ENCODE results near the gene SCARF2. TPM values are rescaled to one million over a fixed set of nuclear protein-coding genes. Genes with fewer than 3 reads are reported as not detected.

Gene SCARF2
- total RNA-seq, 1 donor from 2014 or later: 0.16 TPM

- intact Hi-C loops (cut with micrococcal nuclease): no loop called here
- no peak for DNase-seq
- H3K27me3 Mint-ChIP-seq: peaks cover 30% of the 10 kb centered on the region
- no peak overlapping the region for H3K4me3 Mint-ChIP-seq
- no peaks in the 10 kb centered on the region for H3K9me3 Mint-ChIP-seq
- H3K27ac Mint-ChIP-seq: no peak overlapping the region
- H3K4me1 Mint-ChIP-seq: peaks cover 4% of the 10 kb centered on the region
- peaks cover 13% of the 10 kb centered on the region for H3K36me3 Mint-ChIP-seq (ENCODE audit: low read depth)
These were observed 2.4 kb upstream of the SCARF2 start for GRCh38 chr22:20439928-20440575.

GRCh38 chr22:20439556-20439927 is 1.9 kb upstream of the SCARF2 start:
- intact Hi-C loops (cut with micrococcal nuclease): no loop called here
- peaks cover 4% of the 10 kb centered on the region for H3K4me1 Mint-ChIP-seq
- no peak overlapping the region for H3K4me3 Mint-ChIP-seq
- peaks cover 12% of the 10 kb centered on the region for H3K36me3 Mint-ChIP-seq (ENCODE audit: low read depth)
- DNase-seq: no peak
- H3K27me3 Mint-ChIP-seq: peaks cover 35% of the 10 kb centered on the region
- no peaks in the 10 kb centered on the region for H3K9me3 Mint-ChIP-seq
- H3K27ac Mint-ChIP-seq: no peak overlapping the region

GRCh38 chr22:20438678-20439492 is 1.3 kb upstream of the SCARF2 start:
- H3K36me3 Mint-ChIP-seq (ENCODE audit: low read depth): peaks cover 6% of the 10 kb centered on the region
- DNase-seq: no peak

GRCh38 chr22:20438427-20438677 is 727 bp upstream of the SCARF2 start:
- H3K36me3 Mint-ChIP-seq (ENCODE audit: low read depth): peaks cover 6% of the 10 kb centered on the region
- peaks cover 44% of the 10 kb centered on the region for H3K27me3 Mint-ChIP-seq
- H3K27ac Mint-ChIP-seq: no peak overlapping the region
- peaks cover 4% of the 10 kb centered on the region for H3K4me1 Mint-ChIP-seq
- intact Hi-C loops (cut with micrococcal nuclease): no loop called here
- DNase-seq: peak; percentile 55
- H3K4me3 Mint-ChIP-seq: no peak overlapping the region
- H3K9me3 Mint-ChIP-seq: no peaks in the 10 kb centered on the region

More at GRCh38 chr22:20438678-20439492, 1.3 kb upstream of the SCARF2 start:
- Mint-ChIP-seq H3K4me1 (peaks cover 4% of the 10 kb centered on the region), H3K4me3 (no peak overlapping the region), H3K9me3 (no peaks in the 10 kb centered on the region), H3K27me3 (peaks cover 42% of the 10 kb centered on the region), H3K27ac (no peak overlapping the region)
- intact Hi-C loops (cut with micrococcal nuclease): no loop called here

GRCh38 chr22:20436768-20437612 is 635 bp downstream of the SCARF2 start:
- DNase-seq: peak; percentile 66
- intact Hi-C loops (cut with micrococcal nuclease): no loop called here
- Mint-ChIP-seq H3K4me1 (peaks cover 5% of the 10 kb centered on the region), H3K36me3 (ENCODE audit: low read depth) (no peaks in the 10 kb centered on the region), H3K27ac (no peak overlapping the region), H3K4me3 (peak overlapping the region; percentile 74), H3K27me3 (peaks cover 58% of the 10 kb centered on the region), H3K9me3 (no peaks in the 10 kb centered on the region)

- intact Hi-C loops (cut with micrococcal nuclease): no loop called here
These were observed 1.3 kb downstream of the SCARF2 start for GRCh38 chr22:20436307-20436767.

GRCh38 chr22:20435436-20436306 is 2.0 kb downstream of the SCARF2 start:
- Mint-ChIP-seq H3K9me3 (no peaks in the 10 kb centered on the region), H3K36me3 (ENCODE audit: low read depth) (no peaks in the 10 kb centered on the region), H3K27ac (no peak overlapping the region), H3K4me3 (no peak overlapping the region), H3K27me3 (peaks cover 63% of the 10 kb centered on the region), H3K4me1 (peaks cover 7% of the 10 kb centered on the region)
- no peak for DNase-seq
- intact Hi-C loops (cut with micrococcal nuclease): no loop called here

More at GRCh38 chr22:20436307-20436767, 1.3 kb downstream of the SCARF2 start:
- H3K27ac Mint-ChIP-seq: no peak overlapping the region
- no peaks in the 10 kb centered on the region for H3K36me3 Mint-ChIP-seq (ENCODE audit: low read depth)
- H3K27me3 Mint-ChIP-seq: peaks cover 62% of the 10 kb centered on the region
- peak overlapping the region; percentile 74 for H3K4me3 Mint-ChIP-seq
- peak; percentile 61 for DNase-seq
- H3K9me3 Mint-ChIP-seq: no peaks in the 10 kb centered on the region
- peaks cover 7% of the 10 kb centered on the region for H3K4me1 Mint-ChIP-seq

GRCh38 chr22:20434773-20435172 is 2.9 kb downstream of the SCARF2 start:
- peaks cover 70% of the 10 kb centered on the region for H3K27me3 Mint-ChIP-seq
- intact Hi-C loops (cut with micrococcal nuclease): loop anchor here (5.0 kb wide), 1 partner anchor 63 kb away; the partner anchor contains the start of gene KLHL22
- no peak overlapping the region for H3K27ac Mint-ChIP-seq

GRCh38 chr22:20434264-20434751 is 3.3 kb downstream of the SCARF2 start:
- intact Hi-C loops (cut with micrococcal nuclease): loop anchor here (5.0 kb wide), 1 partner anchor 63 kb away; the partner anchor contains the start of gene KLHL22
- H3K4me3 Mint-ChIP-seq: no peak overlapping the region
- H3K27me3 Mint-ChIP-seq: peaks cover 67% of the 10 kb centered on the region
- peaks cover 9% of the 10 kb centered on the region for H3K4me1 Mint-ChIP-seq
- no peaks in the 10 kb centered on the region for H3K36me3 Mint-ChIP-seq (ENCODE audit: low read depth)
- DNase-seq: no peak
- H3K27ac Mint-ChIP-seq: no peak overlapping the region
- H3K9me3 Mint-ChIP-seq: no peaks in the 10 kb centered on the region

More at GRCh38 chr22:20434773-20435172, 2.9 kb downstream of the SCARF2 start:
- peaks cover 9% of the 10 kb centered on the region for H3K4me1 Mint-ChIP-seq
- no peak overlapping the region for H3K4me3 Mint-ChIP-seq
- H3K36me3 Mint-ChIP-seq (ENCODE audit: low read depth): no peaks in the 10 kb centered on the region
- DNase-seq: no peak
- H3K9me3 Mint-ChIP-seq: no peaks in the 10 kb centered on the region

- intact Hi-C loops (cut with micrococcal nuclease): loop anchor here (5.0 kb wide), 1 partner anchor 64 kb away; the partner anchor contains the start of gene KLHL22
- H3K4me3 Mint-ChIP-seq: no peak overlapping the region
- no peak for DNase-seq
- H3K9me3 Mint-ChIP-seq: no peaks in the 10 kb centered on the region
- peaks cover 69% of the 10 kb centered on the region for H3K27me3 Mint-ChIP-seq
- no peaks in the 10 kb centered on the region for H3K36me3 Mint-ChIP-seq (ENCODE audit: low read depth)
- peaks cover 13% of the 10 kb centered on the region for H3K4me1 Mint-ChIP-seq
- no peak overlapping the region for H3K27ac Mint-ChIP-seq
These were observed 3.9 kb downstream of the SCARF2 start for GRCh38 chr22:20433686-20434241.

- intact Hi-C loops (cut with micrococcal nuclease): loop anchor here (5.0 kb wide), 1 partner anchor 64 kb away; the partner anchor contains the start of gene KLHL22
- Mint-ChIP-seq H3K4me1 (peaks cover 13% of the 10 kb centered on the region), H3K9me3 (no peaks in the 10 kb centered on the region), H3K36me3 (ENCODE audit: low read depth) (no peaks in the 10 kb centered on the region), H3K4me3 (no peak overlapping the region), H3K27ac (no peak overlapping the region), H3K27me3 (peaks cover 67% of the 10 kb centered on the region)
- DNase-seq: no peak
These were observed 4.4 kb downstream of the SCARF2 start for GRCh38 chr22:20433191-20433590.

GRCh38 chr22:20432244-20432686 is 5.4 kb downstream of the SCARF2 start:
- H3K36me3 Mint-ChIP-seq (ENCODE audit: low read depth): no peaks in the 10 kb centered on the region
- peaks cover 13% of the 10 kb centered on the region for H3K4me1 Mint-ChIP-seq
- H3K9me3 Mint-ChIP-seq: no peaks in the 10 kb centered on the region
- H3K4me3 Mint-ChIP-seq: peak overlapping the region; percentile 55
- no peak for DNase-seq
- intact Hi-C loops (cut with micrococcal nuclease): loop anchor here (5.0 kb wide), 1 partner anchor 65 kb away; the partner anchor contains the start of gene KLHL22
- H3K27ac Mint-ChIP-seq: no peak overlapping the region
- H3K27me3 Mint-ChIP-seq: peaks cover 70% of the 10 kb centered on the region
